Measurements from ENCODE around the gene LEO1.

LEO1 gene

GRCh38 chr15:52019394-52020220, 48.0 kb upstream of the LEO1 start:
- H3K4me1 ChIP-seq (ENCODE audit: control insufficient read depth, low read length) = peaks cover 36% of the 10 kb centered on the region
- H3K9me2 ChIP-seq (replicated peaks; ENCODE audit: control insufficient read depth, low read length) = no peaks in the 10 kb centered on the region
- H3F3A ChIP-seq (ENCODE audit: control insufficient read depth, insufficient read depth) = 0 out of 2 replicates have a peak, but pooled peaks cover 3% of the 10 kb centered on the region
- peak overlapping the region; percentile 55 for H3K27ac ChIP-seq (ENCODE audit: low read depth, low read length)
- H3K4me3 ChIP-seq (ENCODE audit: low read length) = peak overlapping the region; percentile 90
- no peaks in the 10 kb centered on the region; the same call in 1 of the 2 replicates for H3K36me3 ChIP-seq (ENCODE audit: control insufficient read depth, low read length)
- peak overlapping the region; percentile 99 for H3K4me2 ChIP-seq (ENCODE audit: low read length)
- TF ChIP-seq CTCF (IDR thresholded peaks at IDR 0.05; ENCODE audit: low read depth, low read length, poor library complexity, severe bottlenecking) (no peak), EZH2phosphoT487 (IDR thresholded peaks at IDR 0.05; ENCODE audit: borderline replicate concordance, low read length) (no peak)
- H3K79me2 ChIP-seq (ENCODE audit: control insufficient read depth, low read length) = peaks cover 55% of the 10 kb centered on the region
- peaks cover 16% of the 10 kb centered on the region; the same call in 1 of the 2 replicates for H4K20me1 ChIP-seq (ENCODE audit: control insufficient read depth, insufficient read depth, low read depth, low read length)
- H3K9me3 ChIP-seq (ENCODE audit: control insufficient read depth, insufficient read depth, low read length) = no peaks in the 10 kb centered on the region
- no peaks in the 10 kb centered on the region for H3K27me3 ChIP-seq (ENCODE audit: control insufficient read depth, low read length)

- Histone ChIP-seq H3K4me3 (ENCODE audit: low read length) (peak within 1 kb of the TSS; percentile 90), H3K9me3 (ENCODE audit: control insufficient read depth, insufficient read depth, low read length) (no peaks in the 10 kb centered on the region), H3K4me2 (ENCODE audit: low read length) (peak within 1 kb of the TSS; percentile 99), H3K27ac (ENCODE audit: low read depth, low read length) (peak within 1 kb of the TSS; percentile 55), H3K79me2 (ENCODE audit: control insufficient read depth, low read length) (peaks cover 48% of the 10 kb centered on the region), H3K4me1 (ENCODE audit: control insufficient read depth, low read length) (peaks cover 36% of the 10 kb centered on the region), H3K27me3 (ENCODE audit: control insufficient read depth, low read length) (no peaks in the 10 kb centered on the region), H3F3A (ENCODE audit: control insufficient read depth, insufficient read depth) (0 out of 2 replicates have a peak, but pooled peaks cover 3% of the 10 kb centered on the region), H4K20me1 (ENCODE audit: control insufficient read depth, insufficient read depth, low read depth, low read length) (peaks cover 14% of the 10 kb centered on the region; the same call in 1 of the 2 replicates), H3K9me2 (replicated peaks; ENCODE audit: control insufficient read depth, low read length) (no peaks in the 10 kb centered on the region), H3K36me3 (ENCODE audit: control insufficient read depth, low read length) (no peaks in the 10 kb centered on the region; the same call in 1 of the 2 replicates)
- TF ChIP-seq CTCF (IDR thresholded peaks at IDR 0.05; ENCODE audit: low read depth, low read length, poor library complexity, severe bottlenecking) (no peak), EZH2phosphoT487 (IDR thresholded peaks at IDR 0.05; ENCODE audit: borderline replicate concordance, low read length) (no peak)
These were observed 47.3 kb upstream of the LEO1 start, which contains the start of gene MAPK6 for GRCh38 chr15:52018693-52019393. Gene MAPK6 (plus strand): TSS chr15:52019219. CDS start chr15:52046461, 27,242 bp downstream.

GRCh38 chr15:52018244-52018643, 46.7 kb upstream of the LEO1 start:
- H3K9me3 ChIP-seq (ENCODE audit: control insufficient read depth, insufficient read depth, low read length) = no peaks in the 10 kb centered on the region
- peak overlapping the region; percentile 99 for H3K4me2 ChIP-seq (ENCODE audit: low read length)
- H3K27ac ChIP-seq (ENCODE audit: low read depth, low read length) = no peak overlapping the region
- TF ChIP-seq EZH2phosphoT487 (IDR thresholded peaks at IDR 0.05; ENCODE audit: borderline replicate concordance, low read length) (no peak), CTCF (IDR thresholded peaks at IDR 0.05; ENCODE audit: low read depth, low read length, poor library complexity, severe bottlenecking) (no peak)
- H3K4me1 ChIP-seq (ENCODE audit: control insufficient read depth, low read length) = peaks cover 35% of the 10 kb centered on the region
- 0 out of 2 replicates have a peak, but pooled peaks cover 3% of the 10 kb centered on the region for H3F3A ChIP-seq (ENCODE audit: control insufficient read depth, insufficient read depth)
- H3K36me3 ChIP-seq (ENCODE audit: control insufficient read depth, low read length) = no peaks in the 10 kb centered on the region; the same call in 1 of the 2 replicates
- H3K9me2 ChIP-seq (replicated peaks; ENCODE audit: control insufficient read depth, low read length) = no peaks in the 10 kb centered on the region
- H3K4me3 ChIP-seq (ENCODE audit: low read length) = peak overlapping the region; percentile 90
- H3K79me2 ChIP-seq (ENCODE audit: control insufficient read depth, low read length) = peaks cover 42% of the 10 kb centered on the region
- H3K27me3 ChIP-seq (ENCODE audit: control insufficient read depth, low read length) = no peaks in the 10 kb centered on the region
- peaks cover 10% of the 10 kb centered on the region; the same call in 1 of the 2 replicates for H4K20me1 ChIP-seq (ENCODE audit: control insufficient read depth, insufficient read depth, low read depth, low read length)

Data from DOHH2 (cell line).